HT1080 (cell line): ENCODE results near the gene NDUFA8. TPM values are rescaled to one million over a fixed set of nuclear protein-coding genes. Genes with fewer than 3 reads are reported as not detected.
A peak's percentile ranks its signal among the peaks of the same experiment; 100 is the strongest.

Experiments used
- DNase-seq: peaks from one replicate; pipeline ENCODE4 v3.0.0-alpha.2; 2015; ENCODE audit warnings: low read depth
- total RNA-seq: library from RNA; depleted of rRNA; stranded (reverse); fragments of >200 nt; shearing (Covaris generic); gene quantifications from 2 replicates; pipeline ENCODE4 v1.2.3, GENCODE V29; 2014

Gene NDUFA8
- total RNA-seq, 1 experiment from 2014 or later = 76.1 TPM

DNA sequence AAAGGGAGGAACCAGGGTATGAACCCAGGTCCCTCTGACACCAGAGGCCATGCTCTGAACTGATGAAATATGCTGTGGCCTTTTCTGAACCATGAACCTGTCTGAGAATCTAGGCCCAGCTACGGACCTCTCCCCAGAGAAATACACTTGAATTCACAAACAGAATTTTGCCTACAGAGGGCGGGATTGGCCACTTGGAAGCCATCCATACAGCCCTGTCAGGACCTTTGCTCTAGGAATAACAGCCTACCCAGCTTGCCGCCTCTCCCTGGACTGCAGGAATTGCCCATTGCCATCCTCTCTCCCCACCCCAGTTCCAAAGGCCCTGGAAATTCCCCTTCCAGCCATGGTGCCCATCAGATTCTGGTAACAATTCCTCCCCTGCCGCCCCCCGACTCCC is 26.7 kb upstream of the NDUFA8 start:
- no peak for DNase-seq

DNA sequence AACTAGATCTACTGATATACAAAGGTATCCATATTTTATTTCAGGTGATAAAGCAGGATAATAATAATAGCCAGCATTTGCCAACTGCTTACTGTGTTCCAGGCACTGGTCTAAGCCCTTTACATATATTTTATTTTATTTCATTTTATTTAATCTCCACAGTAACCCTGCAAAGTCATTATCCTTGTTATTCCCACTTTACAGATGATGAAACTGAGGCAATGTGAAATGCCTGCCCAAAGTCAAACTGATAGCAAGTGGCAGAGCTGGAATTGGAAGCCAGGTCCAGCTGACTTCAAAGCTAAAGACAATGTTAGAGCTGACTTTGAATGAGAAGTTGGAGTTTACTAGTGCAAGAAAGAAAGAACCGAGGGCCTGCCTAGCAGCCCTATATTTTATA is 25.0 kb upstream of the NDUFA8 start:
- DNase-seq = no peak

DNA sequence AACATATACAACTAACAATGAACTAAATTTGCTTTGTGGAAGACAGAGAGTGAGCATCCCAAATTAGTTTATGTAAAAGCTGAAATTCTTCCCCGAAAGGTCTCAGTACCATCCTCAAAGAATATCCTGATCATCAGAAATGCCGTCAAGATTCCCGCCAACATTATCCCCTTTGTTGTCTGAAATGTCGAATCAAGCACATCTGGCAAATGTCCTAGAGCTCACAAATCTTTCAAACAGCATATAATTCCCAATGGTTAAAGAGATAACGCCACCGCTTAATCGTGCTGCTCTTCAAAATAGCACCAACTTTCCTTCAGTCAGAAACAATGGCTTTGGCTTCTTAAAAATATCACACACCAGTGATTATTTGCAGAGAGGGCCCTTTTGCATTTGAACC is 23.9 kb upstream of the NDUFA8 start:
- DNase-seq = no peak

DNA sequence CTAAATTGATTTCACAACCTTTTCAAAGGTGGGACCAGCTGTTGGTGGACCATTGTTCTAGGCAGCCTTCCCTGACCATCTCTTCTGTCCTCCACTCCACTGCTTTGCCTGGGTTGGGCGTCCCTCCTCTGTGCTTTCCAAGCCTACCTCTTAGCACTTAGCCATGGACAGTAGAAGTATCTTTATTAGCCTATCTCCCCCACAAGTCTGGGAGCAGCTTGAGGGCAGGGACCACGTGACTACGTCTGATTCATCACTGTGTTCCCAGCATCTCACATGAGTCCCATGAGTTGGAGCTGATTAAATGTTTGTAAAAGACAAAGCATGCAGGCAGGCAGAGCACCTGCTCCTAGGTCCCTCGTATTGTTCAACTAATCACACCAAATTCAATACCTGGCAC is 21.1 kb upstream of the NDUFA8 start:
- DNase-seq = peak; percentile 89

DNA sequence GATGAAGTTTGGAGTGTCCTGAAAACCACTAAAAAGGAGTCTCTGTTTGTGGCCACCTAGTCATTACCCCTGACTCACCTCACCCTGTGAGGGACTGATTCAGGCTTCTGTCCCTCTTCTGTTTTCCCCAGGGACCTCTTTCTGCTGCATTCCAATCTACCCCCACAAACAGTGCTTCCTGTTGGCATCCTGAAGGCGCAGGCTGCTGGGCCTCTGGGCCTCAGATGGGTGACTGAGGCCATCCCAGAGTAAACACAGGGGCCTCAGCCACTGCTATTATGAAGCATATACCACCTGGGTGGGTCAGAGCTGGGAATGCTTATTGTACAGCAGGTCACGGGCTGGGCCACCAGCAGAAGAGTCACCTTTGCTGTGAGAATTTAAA is 20.1 kb upstream of the NDUFA8 start:
- peak; percentile 85 for DNase-seq

DNA sequence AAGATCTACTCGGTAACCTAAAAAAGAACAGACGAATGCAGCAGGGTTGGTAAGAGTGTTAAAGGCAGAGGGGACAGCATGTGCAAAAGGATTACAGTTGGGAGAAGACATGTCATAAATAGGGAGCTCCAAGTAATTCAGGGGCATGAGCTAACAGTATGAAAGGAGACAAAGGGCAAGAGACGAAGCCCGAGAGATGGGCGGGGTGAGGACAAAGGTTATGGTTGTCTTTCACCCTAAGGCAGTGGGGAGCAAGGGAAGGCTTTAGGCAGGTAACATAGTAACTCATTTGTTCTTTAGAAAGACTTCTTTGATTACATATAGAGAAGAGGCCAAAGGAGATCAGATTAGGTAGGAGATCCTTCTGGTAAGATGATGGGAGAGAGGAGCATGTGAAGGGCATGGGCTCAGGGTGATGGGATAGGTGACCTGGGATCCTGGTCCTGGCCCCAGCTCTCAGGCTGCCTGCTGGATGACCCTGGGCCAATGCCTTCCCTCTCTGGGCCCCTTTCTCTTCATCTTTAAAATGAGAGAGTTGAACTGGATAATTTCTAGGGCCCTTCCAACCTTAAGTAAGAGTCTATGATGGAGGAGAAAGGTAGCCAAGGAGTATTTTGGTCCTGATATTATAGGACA is 19.6 kb upstream of the NDUFA8 start:
- DNase-seq = no peak

DNA sequence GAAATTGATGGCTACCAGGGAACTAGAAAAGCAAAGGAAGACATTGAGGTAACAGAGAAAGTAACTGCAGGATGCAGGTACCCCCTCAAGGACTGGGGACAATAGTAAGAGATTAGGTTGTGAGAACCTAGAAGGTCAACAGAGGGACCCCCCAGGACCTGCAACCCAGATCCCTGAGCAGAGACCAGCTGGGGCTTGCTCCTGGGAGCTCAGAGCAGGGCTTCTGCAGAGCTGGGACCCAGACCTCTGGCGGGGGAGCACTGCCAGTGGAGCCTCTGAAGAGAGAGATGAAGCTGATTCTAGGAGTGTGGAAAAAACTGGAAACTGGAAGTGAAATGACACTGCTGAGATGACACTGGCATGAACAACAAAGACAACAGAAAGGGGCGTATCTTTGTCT is 17.3 kb upstream of the NDUFA8 start:
- no peak for DNase-seq

DNA sequence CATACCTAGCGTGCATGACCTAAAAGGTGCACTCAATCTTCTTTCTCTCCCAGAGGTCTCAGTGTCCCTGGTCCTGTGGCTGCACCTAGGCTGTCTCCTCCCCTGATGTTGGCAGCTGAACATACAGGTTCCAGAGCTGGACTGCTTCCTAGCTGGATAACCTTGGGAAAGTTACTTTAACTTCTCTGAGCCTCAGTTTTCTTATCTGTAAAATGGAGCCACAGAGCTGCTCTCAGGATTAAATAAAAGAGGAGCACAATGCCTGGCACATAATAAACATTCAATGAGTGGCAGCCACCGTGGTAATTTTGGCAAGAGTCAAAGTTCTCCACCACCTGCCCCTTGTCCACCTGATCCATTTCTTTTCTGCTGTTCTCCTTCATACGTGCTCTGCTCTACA is 14.1 kb upstream of the NDUFA8 start:
- no peak for DNase-seq

DNA sequence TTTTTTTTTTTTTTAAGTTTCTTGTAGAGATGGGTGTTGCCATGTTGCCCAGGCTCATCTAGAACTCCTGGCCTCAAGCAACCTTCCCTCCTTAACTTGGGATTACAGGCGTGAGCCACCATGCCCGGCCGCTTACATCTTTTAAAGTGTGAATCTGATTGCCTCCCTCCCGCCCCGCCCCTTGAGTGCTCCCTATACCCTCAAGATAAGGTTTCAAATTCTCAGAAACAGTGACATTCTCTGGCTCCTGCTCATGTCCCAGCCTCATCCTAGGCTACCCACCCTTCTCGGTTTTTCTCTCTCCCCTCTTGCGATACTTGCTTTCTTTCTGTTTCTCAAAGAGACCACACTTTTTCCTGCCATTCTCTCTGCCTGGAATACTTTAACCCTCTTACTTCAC is 12.6 kb upstream of the NDUFA8 start:
- no peak for DNase-seq

DNA sequence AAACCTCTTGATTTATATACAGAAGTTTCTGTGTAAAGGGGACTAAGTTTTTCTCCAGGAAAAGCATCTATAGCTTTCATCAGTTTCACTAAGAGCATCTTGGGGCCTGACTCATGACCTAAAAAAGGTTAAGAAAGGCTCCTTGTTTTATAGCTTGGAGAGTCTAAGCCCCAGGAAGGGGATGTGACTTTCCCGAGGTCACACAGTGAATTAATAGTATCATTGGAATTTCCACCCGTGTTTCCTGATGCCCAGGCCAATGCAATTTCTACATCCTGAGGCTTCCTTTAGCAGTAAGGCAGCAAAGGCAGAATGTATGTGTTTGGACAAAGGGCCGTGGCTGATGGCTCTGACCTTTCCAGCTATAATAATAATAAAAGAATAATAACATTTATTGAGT is 8.8 kb upstream of the NDUFA8 start:
- DNase-seq = peak; percentile 38

DNA sequence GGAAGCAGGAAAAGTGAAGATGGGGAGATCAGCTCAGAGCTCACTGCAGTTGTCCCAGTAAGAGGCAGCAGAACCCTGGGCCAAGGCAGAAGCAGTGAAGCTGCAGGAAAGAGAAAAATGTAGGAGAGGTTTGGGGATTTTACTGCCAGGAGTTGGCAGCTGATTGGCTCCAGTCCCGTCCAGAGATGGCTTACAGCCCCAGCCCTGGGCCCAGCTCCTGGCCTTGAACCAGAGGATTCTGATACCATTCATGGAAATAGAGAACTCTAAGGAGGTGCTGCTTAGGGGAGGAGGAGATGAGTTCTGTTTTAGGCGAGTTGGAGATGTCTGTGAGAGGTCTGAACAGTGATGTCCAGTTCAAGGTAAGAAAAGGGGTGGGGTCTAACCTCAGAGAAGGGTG is 4.7 kb upstream of the NDUFA8 start:
- no peak for DNase-seq

DNA sequence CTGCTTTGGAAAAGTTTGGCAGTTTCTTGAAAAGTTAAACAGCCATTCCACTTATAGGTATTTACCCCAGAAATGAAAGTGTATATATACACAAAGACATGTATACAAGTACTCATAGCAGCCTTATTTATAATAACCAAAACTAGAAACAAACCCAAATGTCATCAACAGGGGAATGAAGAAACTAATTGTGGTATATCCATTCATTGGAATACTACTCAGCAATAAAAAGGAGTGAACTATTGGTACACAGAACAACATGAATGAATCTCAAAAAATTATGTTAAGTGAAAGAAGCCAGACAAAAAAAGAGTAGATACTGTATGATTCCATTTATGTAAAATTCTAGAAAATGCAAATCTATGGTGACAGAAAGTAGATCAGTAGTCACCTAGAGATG is 2.8 kb upstream of the NDUFA8 start:
- no peak for DNase-seq

DNA sequence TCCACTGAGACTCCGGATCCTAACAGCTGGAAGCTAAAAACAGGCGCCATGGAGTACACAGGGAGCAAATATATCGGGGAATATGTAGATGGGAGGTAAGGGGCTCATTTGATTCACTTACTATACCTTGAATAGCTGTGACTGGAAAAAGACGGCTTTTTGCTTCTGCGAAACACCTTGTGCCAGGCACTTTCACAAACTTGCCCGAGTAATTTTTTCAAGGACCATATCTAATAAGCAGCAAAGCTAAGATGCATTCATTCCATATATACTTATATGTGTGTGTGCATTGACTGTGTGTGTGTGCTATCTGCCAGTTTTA is 307 bp upstream of the NDUFA8 start:
- no peak for DNase-seq

DNA sequence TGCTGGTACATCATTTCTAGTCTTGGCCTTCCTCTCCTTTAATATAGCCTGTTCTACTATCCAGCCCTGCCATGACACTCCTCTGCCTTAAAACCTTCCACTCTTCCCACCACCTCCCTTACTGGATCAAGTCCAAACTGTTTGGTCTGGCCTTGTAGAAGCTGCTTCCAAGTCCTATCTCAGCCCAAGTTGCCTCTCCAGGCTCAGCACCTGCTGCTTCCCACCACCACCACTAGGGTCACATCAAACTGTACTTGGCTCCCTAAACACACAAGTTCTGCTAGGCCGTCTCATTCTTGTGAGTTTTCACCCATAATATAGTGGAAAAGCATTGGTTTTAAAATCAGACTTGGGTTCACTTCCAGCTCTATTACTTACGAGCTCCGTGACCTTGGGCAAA is 1.4 kb downstream of the NDUFA8 start:
- peak; percentile 65 for DNase-seq

DNA sequence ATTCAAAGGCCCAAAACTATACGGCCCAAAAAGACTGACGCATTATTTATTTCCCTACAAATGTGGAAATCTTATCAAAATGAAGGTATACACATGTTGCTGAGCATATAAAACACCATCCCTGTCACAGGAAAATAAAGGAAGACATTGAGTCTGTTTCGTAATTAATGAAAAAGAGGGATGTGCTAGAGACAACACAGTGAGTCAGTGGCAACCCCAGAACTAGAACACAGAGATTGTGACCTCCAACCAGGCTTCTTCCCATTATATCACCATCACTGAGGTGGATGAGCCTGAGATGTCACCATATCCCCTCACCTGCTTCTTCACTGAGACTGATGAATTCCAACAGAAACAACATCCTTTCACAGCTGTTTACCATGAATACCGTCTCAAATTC is 3.8 kb downstream of the NDUFA8 start:
- no peak for DNase-seq

DNA sequence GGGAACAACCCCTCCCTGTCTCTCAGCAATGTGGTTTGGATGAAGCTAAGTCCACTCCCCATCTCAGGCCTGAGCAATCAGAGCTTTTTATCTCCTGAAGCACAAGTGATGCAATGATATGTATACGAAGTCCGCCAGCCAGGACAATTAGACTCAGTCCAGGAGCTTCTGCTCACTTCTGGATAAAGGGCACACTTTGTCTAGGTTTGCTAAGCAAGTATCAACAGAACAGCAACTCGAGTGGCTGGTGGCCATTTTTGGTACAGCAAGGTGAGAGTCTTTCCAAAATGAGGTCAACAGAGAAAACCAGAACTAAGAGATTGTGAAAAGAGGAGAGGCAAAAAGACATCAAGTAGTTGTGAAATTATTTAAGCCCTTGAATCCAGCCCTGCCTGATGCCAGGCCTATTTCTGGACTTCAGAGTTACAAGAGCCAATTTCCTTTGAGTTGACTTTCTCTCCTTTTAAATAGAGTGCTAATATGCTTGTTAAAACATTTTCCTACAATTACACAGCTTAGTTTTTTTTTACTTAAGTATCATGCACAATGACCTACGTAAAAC is 8.2 kb downstream of the NDUFA8 start:
- DNase-seq = no peak

DNA sequence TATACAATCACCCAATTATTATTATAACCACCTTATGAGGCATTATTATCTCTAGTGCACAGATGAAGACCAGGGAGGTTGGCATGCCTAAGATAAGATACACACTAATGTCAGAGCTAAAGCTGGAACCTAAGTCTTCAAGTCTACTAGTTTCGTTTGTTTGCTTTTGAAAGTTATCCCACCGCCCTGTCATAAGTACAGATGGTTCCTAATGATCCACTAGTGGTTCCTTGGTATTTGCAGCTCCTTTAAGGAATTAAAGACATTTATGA is 14.1 kb downstream of the NDUFA8 start:
- no peak for DNase-seq

DNA sequence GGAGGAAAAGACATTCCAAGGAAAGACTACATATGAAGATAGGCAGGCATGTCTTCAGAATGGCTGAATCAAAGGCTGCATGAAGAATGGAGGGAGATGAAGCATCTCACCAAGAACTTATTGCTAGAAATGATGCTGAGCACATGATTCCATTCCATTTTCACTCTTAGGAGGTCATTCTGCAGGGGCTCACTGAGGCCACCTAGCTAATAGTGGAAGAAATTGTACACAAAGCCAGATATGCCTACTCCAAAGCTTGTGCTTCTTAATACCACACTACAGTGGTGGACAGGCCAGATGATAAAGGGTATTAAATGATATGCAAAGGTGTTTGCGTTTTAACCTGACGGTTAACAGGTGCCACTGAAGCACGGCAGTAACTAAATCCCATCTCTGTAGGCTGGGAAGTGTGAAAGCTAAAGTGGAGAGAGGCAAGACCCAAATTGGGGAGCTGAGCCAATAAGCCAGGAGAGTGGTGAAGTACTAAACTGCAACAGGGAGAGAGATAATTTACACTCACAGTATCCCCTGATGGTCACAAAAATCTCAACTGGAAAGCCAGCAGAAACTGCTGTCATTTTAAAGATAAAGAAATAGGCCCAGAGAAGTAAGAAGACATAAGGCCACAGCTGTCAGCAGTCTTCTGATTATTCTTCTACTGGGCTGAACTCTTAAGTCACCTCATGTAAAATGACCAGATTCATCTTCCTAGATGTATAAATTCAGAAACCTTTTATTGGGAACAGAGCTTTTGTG is 14.6 kb downstream of the NDUFA8 start:
- no peak for DNase-seq

DNA sequence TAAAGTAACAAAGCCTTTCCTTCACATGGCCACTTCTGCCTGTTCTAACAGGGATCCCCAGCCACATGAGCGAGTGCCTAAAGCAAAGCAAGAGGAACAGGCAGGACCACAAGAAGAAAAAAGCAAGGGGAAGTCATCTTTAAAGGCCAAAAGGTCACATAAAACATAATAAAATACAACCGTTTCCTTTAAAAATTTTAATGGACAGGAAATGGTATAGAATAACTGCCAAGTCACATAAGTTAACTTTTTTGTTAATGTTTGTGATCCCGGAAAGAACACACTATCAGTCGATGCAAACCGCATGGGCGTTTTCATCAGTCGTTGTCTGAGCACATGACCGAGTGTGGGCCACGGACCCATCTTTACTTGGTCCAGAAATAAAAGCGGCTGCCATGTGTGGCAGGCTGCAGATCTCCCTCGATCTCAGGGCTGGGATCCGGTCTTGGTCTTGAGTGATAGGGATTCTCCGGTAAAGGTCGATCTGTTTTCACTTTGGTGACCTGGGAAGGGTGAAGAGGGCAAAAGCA is 15.6 kb downstream of the NDUFA8 start:
- DNase-seq = no peak

DNA sequence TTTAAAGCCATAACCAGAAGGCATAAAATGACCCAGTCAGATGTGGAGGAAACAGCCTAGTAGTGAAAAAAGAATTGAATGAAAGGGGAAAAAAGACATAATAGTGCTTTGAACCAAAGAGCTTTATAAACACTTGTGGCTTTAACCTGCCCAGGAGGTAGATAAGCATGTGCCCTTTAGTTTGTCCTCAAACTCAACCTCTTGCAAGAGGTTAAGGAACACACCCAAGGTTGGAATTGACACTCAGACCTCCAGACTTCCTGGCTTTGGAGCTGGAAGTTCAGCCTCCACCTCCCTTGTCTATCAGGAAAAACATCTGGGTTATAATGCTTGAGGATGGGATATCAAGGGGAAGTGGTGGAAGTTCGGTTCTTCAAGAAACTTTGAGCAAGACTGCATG is 16.3 kb downstream of the NDUFA8 start:
- DNase-seq = no peak

DNA sequence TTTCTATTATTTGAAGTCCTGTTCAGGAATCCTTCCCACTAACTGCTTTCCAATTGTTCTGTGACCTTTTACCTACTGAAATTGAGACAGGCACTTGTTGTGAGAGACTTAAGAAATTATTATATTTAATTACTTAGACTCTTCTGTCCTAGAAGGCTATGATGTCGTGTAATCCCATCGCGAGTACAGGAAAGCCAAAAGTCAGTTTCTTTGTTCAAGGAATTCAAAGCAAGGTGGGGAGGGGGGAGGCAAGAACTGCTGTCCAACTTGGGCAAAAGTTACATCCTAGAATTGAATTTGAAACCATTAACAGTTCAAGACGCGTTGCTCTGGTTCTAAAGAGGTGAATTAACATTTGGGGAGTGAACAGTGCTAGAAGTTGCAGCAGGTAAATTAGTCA is 17.9 kb downstream of the NDUFA8 start:
- no peak for DNase-seq

DNA sequence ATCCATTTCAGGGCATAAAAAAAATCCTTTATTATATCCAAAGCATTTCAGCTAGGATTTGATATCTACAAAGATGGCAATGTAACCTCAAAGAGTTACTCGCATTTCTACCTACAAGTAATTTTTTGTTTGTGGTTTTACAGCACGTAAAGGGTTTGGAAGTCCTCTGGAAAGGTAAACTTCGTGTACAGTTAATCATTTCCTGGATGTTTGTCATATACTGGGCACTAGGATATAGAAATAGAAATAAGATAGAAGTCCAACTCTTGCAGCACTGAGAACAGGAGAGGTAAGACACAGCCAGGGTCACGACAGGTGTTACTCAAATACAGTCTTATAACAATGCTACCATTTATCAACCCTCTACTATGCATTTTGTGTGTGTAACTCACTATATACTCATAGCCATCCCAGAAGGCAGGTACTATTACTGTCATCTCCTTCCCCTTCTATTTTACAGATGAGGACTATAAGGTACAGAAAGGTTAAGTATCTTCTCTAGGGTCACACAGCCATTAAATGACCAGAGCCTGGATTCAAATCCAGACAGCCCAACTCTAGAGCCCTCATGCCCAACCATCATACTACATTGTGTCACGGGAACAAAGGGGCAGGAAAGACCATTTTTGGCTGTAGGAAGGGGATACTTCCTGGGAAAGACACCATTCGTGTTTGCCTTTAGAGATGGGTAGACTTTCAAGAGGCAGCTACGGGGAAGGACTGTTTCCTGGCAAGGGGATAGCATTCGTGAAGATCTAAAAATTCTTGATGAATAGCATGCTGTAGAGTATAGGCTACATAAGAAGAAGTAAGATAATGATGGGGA is 19.0 kb downstream of the NDUFA8 start:
- peak; percentile 20 for DNase-seq
